ENCODE measurements around the gene GFRAL. TPM values are rescaled to one million over a fixed set of nuclear protein-coding genes. Genes with fewer than 3 reads are reported as not detected.

Gene GFRAL
- total RNA-seq, 1 experiment from 2014 or later = not detected

- in situ Hi-C loops (cut with HindIII; ENCODE audit: low pct_unique_long_range_greater_than_20kb, low sequenced_read_pairs) = no loop called here
- no peak for DNase-seq (ENCODE audit: low read depth, low spot score)
These were observed 72.1 kb downstream of the GFRAL start for GRCh38 chr6:55399351-55399750.

- in situ Hi-C loops (cut with HindIII; ENCODE audit: low pct_unique_long_range_greater_than_20kb, low sequenced_read_pairs) = no loop called here
- DNase-seq (ENCODE audit: low read depth, low spot score) = no peak
These were observed 78.4 kb downstream of the GFRAL start for GRCh38 chr6:55405474-55406235.

- DNase-seq (ENCODE audit: low read depth, low spot score) = no peak
- in situ Hi-C loops (cut with HindIII; ENCODE audit: low pct_unique_long_range_greater_than_20kb, low sequenced_read_pairs) = no loop called here
These were observed 83.4 kb downstream of the GFRAL start for GRCh38 chr6:55410674-55411073.

- in situ Hi-C loops (cut with HindIII; ENCODE audit: low pct_unique_long_range_greater_than_20kb, low sequenced_read_pairs) = no loop called here
- DNase-seq (ENCODE audit: low read depth, low spot score) = no peak
These were observed 96.7 kb downstream of the GFRAL start for GRCh38 chr6:55423933-55424332.

GRCh38 chr6:55433446-55434130 is 106.3 kb downstream of the GFRAL start:
- in situ Hi-C loops (cut with HindIII; ENCODE audit: low pct_unique_long_range_greater_than_20kb, low sequenced_read_pairs) = no loop called here
- DNase-seq (ENCODE audit: low read depth, low spot score) = no peak

GRCh38 chr6:55437141-55437540 is 109.9 kb downstream of the GFRAL start:
- in situ Hi-C loops (cut with HindIII; ENCODE audit: low pct_unique_long_range_greater_than_20kb, low sequenced_read_pairs) = no loop called here
- no peak for DNase-seq (ENCODE audit: low read depth, low spot score)

- no peak for DNase-seq (ENCODE audit: low read depth, low spot score)
- in situ Hi-C loops (cut with HindIII; ENCODE audit: low pct_unique_long_range_greater_than_20kb, low sequenced_read_pairs) = no loop called here
These were observed 110.9 kb downstream of the GFRAL start for GRCh38 chr6:55438203-55438602.

- in situ Hi-C loops (cut with HindIII; ENCODE audit: low pct_unique_long_range_greater_than_20kb, low sequenced_read_pairs) = no loop called here
- DNase-seq (ENCODE audit: low read depth, low spot score) = no peak
These were observed 116.2 kb downstream of the GFRAL start for GRCh38 chr6:55443238-55444134.

- in situ Hi-C loops (cut with HindIII; ENCODE audit: low pct_unique_long_range_greater_than_20kb, low sequenced_read_pairs) = no loop called here
- peak; percentile 51 for DNase-seq (ENCODE audit: low read depth, low spot score)
These were observed 118.5 kb downstream of the GFRAL start for GRCh38 chr6:55445648-55446204.

GRCh38 chr6:55447891-55448290 is 120.6 kb downstream of the GFRAL start:
- in situ Hi-C loops (cut with HindIII; ENCODE audit: low pct_unique_long_range_greater_than_20kb, low sequenced_read_pairs) = no loop called here

GRCh38 chr6:55448451-55448850 is 121.2 kb downstream of the GFRAL start:
- no peak for DNase-seq (ENCODE audit: low read depth, low spot score)
- in situ Hi-C loops (cut with HindIII; ENCODE audit: low pct_unique_long_range_greater_than_20kb, low sequenced_read_pairs) = no loop called here

More at GRCh38 chr6:55447891-55448290, 120.6 kb downstream of the GFRAL start:
- DNase-seq (ENCODE audit: low read depth, low spot score) = no peak

- in situ Hi-C loops (cut with HindIII; ENCODE audit: low pct_unique_long_range_greater_than_20kb, low sequenced_read_pairs) = no loop called here
- peak; percentile 35 for DNase-seq (ENCODE audit: low read depth, low spot score)
These were observed 122.0 kb downstream of the GFRAL start for GRCh38 chr6:55449225-55449624.

- no peak for DNase-seq (ENCODE audit: low read depth, low spot score)
- in situ Hi-C loops (cut with HindIII; ENCODE audit: low pct_unique_long_range_greater_than_20kb, low sequenced_read_pairs) = no loop called here
These were observed 122.7 kb downstream of the GFRAL start for GRCh38 chr6:55450005-55450404.

Other genes starting within 250 kb of the GFRAL start
- not detected in 2 replicates for gene HCRTR2, start 153.0 kb upstream of the GFRAL start, total RNA-seq (2014; rRNA removed; shearing (Covaris generic))

All from SK-MEL-5 (cell line).